T-helper 17 cell (primary cell): ENCODE measurements around the gene SNURF. TPM values are rescaled to one million over a fixed set of nuclear protein-coding genes. Genes with fewer than 3 reads are reported as not detected.

Experiments
- ATAC-seq: fragments of 150-1000 bp; cut with Tn5 transposase; 2 replicates; pipeline ENCODE4 v1.10.0; 2021; ENCODE audit warnings: mild to moderate bottlenecking, moderate library complexity
- DNase-seq, 3 donors: peaks; one replicate each; pipeline versions ENCODE4 v3.0.0 to v3.0.0-alpha.2; 2020 to 2021
- H3K9me3 ChIP-seq: one replicate; pipeline ENCODE4 v1.7.0; 2013; ENCODE audit warnings: low read length, mild to moderate bottlenecking; ENCODE audit not compliant: control insufficient read depth, poor library complexity, severe bottlenecking
- H3K27ac Mint-ChIP-seq: one replicate; pipeline ENCODE4 v1.8.0; 2022; ENCODE audit warnings: mild to moderate bottlenecking, moderate library complexity, mixed read lengths
- H3K27me3 Mint-ChIP-seq: one replicate; pipeline ENCODE4 v1.8.0; 2022; ENCODE audit warnings: mixed read lengths
- H3K36me3 Mint-ChIP-seq: one replicate; pipeline ENCODE4 v1.8.0; 2022; ENCODE audit warnings: low read depth, mixed read lengths
- H3K4me1 Mint-ChIP-seq: one replicate; pipeline ENCODE4 v1.8.0; 2022; ENCODE audit warnings: mild to moderate bottlenecking, mixed read lengths
- H3K4me3 Mint-ChIP-seq: one replicate; pipeline ENCODE4 v1.8.0; 2022; ENCODE audit warnings: mild to moderate bottlenecking, moderate library complexity, mixed read lengths
- total RNA-seq, 4 donors: library from RNA in 2 of 4; stranded (reverse) in 2 of 4; gene quantifications; one replicate each; pipeline ENCODE4 v1.2.3 and lab custom pipeline; 2022 to 2026

SNURF gene
- total RNA-seq, 2 donors from 2014 or later = 13.2 to 23.0 TPM

DNA sequence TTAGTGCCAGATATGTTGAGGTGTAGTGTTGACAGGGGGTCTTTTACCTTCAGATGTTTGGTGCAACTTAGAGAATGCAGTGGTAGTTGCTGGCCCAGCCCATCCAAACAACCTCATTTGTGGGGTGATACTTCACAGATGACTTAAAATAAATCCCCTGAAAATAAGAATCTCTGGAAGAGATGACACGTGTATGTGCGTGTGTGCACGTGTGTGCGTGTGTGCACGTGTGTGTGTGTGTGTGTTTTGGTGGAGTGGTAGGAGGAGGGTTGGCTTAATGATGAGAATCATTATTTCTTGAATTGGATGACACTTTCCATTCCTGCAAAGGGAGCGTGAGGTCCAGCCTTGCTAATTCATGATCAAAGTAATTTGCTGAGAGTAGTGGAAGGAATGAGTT lies 31.9 kb downstream of the SNURF start:
- no peak overlapping the region for H3K27ac Mint-ChIP-seq
- H3K4me3 Mint-ChIP-seq = no peak overlapping the region
- DNase-seq = no peak
- H3K9me3 ChIP-seq = peaks cover 4% of the 10 kb centered on the region
- no peak for ATAC-seq
- no peaks in the 10 kb centered on the region for H3K4me1 Mint-ChIP-seq
- H3K36me3 Mint-ChIP-seq = peaks cover 2% of the 10 kb centered on the region
- no peaks in the 10 kb centered on the region for H3K27me3 Mint-ChIP-seq

Other genes starting within 250 kb of the SNURF start
- 10 to 100 TPM; 89.4 to 90.1 TPM for gene SNRPN, start within 50 bp of the SNURF start, total RNA-seq